A673 (cell line): ENCODE data around the gene NHS.

Experiments used
- EZH2 ChIP-seq: fragments of 200-600 bp; sonication (generic); IDR thresholded peaks from 2 replicates; pipeline ENCODE4 v1.6.1; 2017; ENCODE audit warnings: borderline replicate concordance, low read depth, mild to moderate bottlenecking, mixed read lengths, antibody characterized with exemption, low read length; ENCODE audit not compliant: poor library complexity, severe bottlenecking
- TF ChIP-seq, protein P1 (sequence below): fragments of 300-800, 200-600 bp; sonication (generic); conservative IDR thresholded peaks from 2 replicates; pipeline ENCODE4 v1.5.1; 2017; ENCODE audit warnings: low read depth, mild to moderate bottlenecking, antibody characterized with exemption, low read length, moderate library complexity, mixed read lengths

DNA sequence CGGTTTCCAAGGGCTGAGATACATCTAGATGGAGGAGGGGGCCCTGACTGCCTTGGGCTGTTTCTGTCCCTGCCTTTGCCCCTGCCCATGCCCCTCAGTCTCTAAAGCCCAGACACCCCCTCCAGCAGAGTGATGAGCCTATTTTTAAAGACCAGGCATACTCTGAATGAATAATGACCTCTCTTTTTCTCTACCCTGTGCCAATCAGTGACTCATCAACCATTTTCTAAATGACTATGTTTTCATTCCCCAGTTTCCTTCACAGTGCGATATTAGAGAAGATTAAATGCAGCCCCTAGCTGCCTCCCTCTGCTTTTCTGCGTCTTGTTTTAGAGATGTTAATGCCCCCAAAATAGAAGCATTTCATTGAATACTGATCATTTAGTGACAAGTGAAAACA lies 15.5 kb upstream of the NHS start:
- TF ChIP-seq, protein P1, sequence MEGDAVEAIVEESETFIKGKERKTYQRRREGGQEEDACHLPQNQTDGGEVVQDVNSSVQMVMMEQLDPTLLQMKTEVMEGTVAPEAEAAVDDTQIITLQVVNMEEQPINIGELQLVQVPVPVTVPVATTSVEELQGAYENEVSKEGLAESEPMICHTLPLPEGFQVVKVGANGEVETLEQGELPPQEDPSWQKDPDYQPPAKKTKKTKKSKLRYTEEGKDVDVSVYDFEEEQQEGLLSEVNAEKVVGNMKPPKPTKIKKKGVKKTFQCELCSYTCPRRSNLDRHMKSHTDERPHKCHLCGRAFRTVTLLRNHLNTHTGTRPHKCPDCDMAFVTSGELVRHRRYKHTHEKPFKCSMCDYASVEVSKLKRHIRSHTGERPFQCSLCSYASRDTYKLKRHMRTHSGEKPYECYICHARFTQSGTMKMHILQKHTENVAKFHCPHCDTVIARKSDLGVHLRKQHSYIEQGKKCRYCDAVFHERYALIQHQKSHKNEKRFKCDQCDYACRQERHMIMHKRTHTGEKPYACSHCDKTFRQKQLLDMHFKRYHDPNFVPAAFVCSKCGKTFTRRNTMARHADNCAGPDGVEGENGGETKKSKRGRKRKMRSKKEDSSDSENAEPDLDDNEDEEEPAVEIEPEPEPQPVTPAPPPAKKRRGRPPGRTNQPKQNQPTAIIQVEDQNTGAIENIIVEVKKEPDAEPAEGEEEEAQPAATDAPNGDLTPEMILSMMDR, result no peak
- TF ChIP-seq EZH2, result no peak
